C4-2B (cell line): ENCODE results near the gene PLD4.

ENCODE experiments used
- CTCF ChIP-seq: fragments of 450-650 bp; conservative IDR thresholded peaks from 2 replicates; pipeline ENCODE4 v1.5.1; 2017; ENCODE audit warnings: mild to moderate bottlenecking
- ZFX ChIP-seq: fragments of 450-650 bp; IDR thresholded peaks from 2 replicates; pipeline ENCODE4 v1.6.1; 2017

- TF ChIP-seq CTCF: no peak
- TF ChIP-seq ZFX: no peak
Measured at GRCh38 chr14:104879201-104879982, 45.3 kb upstream of the PLD4 start.
